ENCODE data around the gene RASSF7.

The RASSF7 gene

DNA sequence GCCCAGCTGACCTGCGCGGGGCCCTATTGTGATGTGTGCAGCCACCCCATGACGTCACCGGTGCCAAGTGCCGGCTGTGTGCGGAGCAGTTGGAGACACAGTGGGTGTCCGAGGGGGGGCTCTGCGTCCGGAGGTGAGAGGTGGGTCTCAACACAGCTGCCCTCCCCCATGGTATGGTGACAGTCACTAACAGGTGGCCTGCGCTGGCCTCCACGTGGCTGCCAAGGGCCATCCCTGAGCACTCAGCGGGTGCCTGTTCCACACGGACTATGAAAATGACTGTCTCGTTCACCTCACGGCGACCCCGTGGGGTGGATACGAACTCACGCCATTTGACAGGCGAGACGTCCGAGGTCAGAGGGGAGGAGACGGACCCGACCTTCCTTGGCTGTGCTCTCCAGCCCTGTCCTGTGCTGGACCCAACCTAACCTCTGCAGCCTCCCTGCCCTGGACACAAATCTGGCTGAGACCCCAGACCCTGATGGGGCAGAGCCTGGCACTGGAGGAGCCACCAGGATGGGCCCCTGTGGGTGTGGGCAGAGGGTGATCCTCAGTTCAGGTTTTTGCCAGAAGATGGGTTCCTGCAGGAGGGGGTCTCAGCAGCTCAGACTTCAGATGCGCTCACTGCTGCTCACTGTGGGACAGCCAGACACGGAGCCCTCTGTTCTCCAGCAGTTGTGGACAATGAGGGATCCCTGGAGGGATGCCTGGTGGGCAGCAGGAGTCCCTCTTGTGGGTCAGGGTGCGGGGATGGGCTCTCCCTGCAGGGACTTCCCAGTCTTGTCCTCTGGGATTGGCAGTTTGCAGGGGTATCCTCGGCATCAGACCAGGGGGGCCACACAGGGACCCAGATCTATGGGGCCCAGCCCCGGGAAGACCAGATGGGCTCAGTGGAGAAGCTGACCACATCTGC is 31.7 kb upstream of the RASSF7 start:
- no peak for DNase-seq (ENCODE audit: low spot score)
- TF ChIP-seq, protein P1, sequence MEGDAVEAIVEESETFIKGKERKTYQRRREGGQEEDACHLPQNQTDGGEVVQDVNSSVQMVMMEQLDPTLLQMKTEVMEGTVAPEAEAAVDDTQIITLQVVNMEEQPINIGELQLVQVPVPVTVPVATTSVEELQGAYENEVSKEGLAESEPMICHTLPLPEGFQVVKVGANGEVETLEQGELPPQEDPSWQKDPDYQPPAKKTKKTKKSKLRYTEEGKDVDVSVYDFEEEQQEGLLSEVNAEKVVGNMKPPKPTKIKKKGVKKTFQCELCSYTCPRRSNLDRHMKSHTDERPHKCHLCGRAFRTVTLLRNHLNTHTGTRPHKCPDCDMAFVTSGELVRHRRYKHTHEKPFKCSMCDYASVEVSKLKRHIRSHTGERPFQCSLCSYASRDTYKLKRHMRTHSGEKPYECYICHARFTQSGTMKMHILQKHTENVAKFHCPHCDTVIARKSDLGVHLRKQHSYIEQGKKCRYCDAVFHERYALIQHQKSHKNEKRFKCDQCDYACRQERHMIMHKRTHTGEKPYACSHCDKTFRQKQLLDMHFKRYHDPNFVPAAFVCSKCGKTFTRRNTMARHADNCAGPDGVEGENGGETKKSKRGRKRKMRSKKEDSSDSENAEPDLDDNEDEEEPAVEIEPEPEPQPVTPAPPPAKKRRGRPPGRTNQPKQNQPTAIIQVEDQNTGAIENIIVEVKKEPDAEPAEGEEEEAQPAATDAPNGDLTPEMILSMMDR (IDR thresholded peaks at IDR 0.05; ENCODE audit: extremely low read depth, insufficient read depth, missing control alignments): no peak
- in situ Hi-C loops (cut with MboI; ENCODE audit: low pct_unique_long_range_greater_than_20kb, low sequenced_read_pairs, unreplicated experiment): no loop called here

DNA sequence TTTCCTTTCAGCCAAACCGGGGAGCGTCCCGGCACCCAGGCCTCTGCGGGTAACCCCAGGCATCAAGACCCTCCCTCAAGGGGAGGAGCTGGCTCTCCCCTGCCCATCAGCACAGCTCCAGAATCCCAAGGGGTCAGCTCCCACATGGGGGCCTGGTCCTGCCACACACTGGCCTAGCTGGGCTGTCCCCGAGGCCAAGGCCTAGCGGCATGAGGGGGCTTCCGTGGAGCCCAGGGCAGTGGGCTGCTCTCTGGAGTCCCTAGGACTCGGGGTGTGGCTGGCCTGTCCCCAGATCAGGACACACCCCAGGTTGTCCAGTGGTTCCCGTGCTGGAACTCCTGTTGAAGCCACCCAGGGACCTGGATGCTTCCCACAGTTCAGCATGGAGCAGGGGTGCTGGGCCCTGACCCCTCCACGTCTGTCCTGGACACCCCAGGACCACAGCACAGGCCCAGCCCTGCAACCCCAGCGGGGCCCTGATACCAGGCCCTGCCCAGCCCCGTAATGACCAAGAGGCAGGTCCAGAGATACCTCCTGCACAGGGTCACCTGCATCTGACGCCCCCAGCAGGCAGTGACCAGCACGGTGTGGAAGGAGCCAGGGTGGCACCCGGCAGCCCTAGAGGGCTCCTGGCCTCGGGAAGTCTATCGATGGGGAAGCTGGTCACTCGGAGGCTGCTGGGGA is 30.9 kb upstream of the RASSF7 start:
- TF ChIP-seq, protein P1 (IDR thresholded peaks at IDR 0.05; ENCODE audit: extremely low read depth, insufficient read depth, missing control alignments): no peak
- in situ Hi-C loops (cut with MboI; ENCODE audit: low pct_unique_long_range_greater_than_20kb, low sequenced_read_pairs, unreplicated experiment): no loop called here
- no peak for DNase-seq (ENCODE audit: low spot score)

DNA sequence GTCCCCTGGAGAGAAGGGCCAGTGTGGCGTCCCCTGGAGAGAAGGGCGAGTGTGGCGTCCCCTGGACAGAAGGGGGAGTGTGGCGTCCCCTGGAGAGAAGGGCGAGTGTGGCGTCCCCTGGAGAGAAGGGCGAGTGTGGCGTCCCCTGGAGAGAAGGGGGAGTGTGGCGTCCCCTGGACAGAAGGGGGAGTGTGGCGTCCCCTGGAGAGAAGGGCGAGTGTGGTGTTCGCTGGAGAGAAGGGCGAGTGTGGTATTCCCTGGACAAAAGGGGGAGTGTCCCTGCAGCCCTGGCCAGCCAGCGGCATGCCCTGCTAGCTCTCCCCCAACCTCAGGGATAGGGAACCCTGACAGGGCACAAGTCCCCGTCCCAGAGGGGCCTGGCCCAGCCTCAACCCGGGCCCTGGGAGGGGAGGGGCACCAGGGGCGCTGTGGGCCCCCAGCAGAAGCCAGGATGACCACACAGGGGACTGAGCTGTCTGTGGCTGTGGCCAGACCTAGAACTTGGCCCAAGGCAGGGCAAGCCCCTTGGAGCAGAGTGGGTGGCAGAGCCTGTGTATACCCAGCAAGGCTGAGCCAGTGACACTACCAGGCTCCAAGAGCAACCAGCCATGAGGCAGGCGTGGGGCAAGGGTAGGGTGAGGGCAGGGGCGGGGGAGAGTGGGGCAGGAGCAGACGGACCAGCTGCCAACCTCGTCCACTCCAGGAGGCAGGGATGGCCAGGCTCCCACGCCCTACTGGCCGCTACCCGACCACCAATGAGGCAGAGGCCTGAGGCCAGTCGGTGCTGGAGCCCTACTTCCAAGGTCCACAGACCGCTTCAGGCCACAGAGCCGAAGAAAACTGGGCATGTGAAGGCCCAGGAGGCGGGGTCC is 29.6 kb upstream of the RASSF7 start:
- in situ Hi-C loops (cut with MboI; ENCODE audit: low pct_unique_long_range_greater_than_20kb, low sequenced_read_pairs, unreplicated experiment): no loop called here

DNA sequence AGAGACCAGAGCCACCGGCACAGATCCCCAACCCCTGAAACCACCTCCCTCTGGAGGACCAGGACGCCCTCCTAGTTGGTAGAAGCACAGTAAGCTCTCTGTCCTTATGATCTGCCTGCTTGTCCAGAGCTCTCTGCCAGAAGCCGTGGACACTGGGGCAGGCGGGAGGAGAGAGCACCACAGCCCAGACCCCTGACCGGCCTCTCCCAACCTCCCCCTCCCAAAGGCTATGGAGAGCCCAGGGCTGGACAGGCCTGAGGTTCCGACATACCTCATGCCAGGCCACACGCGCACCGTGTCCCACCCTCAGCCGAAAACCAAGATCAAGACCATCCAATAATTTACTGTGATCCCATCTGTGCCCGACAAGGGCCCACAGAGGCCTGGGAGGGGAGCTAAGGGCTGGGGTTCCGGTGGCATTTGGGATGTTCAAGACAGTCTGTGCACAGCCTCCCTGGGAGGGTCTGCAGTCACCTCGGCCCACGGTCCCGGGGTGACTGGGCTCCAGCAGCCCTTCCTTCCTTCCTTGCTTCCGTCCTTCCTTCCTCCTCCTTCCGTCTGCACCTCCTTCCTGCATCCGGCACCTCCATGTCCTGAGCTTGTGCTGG is 28.7 kb upstream of the RASSF7 start:
- in situ Hi-C loops (cut with MboI; ENCODE audit: low pct_unique_long_range_greater_than_20kb, low sequenced_read_pairs, unreplicated experiment): no loop called here
- TF ChIP-seq, protein P1 (IDR thresholded peaks at IDR 0.05; ENCODE audit: extremely low read depth, insufficient read depth, missing control alignments): no peak
- DNase-seq (ENCODE audit: low spot score): no peak

More for the DNA sequence above, 29.6 kb upstream of the RASSF7 start:
- TF ChIP-seq, protein P1 (IDR thresholded peaks at IDR 0.05; ENCODE audit: extremely low read depth, insufficient read depth, missing control alignments): no peak
- DNase-seq (ENCODE audit: low spot score): no peak

DNA sequence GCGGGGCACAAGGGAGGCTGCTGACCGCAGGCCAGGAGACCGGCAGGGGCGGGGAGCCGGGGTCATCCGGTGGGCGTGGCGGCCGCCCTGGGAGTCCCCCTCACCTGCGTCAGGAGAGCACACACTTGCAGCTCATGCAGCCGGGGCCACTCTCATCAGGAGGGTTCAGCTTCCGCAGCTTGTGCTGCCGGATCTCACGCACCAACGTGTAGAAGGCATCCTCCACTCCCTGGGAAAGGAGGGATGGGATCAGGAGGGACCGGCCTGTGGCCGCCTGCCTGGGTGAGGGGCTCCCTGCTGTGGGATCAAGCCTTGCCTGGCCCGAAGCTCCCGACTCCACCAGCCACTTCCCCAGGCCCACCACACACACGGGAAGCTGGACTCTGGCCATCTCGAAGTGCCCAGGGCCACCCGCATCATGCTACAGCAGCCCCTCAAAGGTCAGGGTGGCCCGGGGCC is 28.2 kb upstream of the RASSF7 start:
- DNase-seq (ENCODE audit: low spot score): no peak
- in situ Hi-C loops (cut with MboI; ENCODE audit: low pct_unique_long_range_greater_than_20kb, low sequenced_read_pairs, unreplicated experiment): no loop called here
- TF ChIP-seq, protein P1 (IDR thresholded peaks at IDR 0.05; ENCODE audit: extremely low read depth, insufficient read depth, missing control alignments): no peak

All from GM13977 (cell line).